Left cardiac atrium (tissue), 4 donors: ENCODE measurements around the gene DEK. TPM values are rescaled to one million over a fixed set of nuclear protein-coding genes. Genes with fewer than 3 reads are reported as not detected.
"Not testable (repeated sequence)": the region's sequence is repeated elsewhere in the genome, so short reads cannot be mapped to it uniquely, and the experiment has no call there.

Experiments
- ATAC-seq, 2 donors: fragments of 200-7000 bp; cut with Tn5 transposase; one replicate each; pipeline ENCODE4 v1.9.1; 2020; ENCODE audit warnings: mild to moderate bottlenecking in 2 of 2, moderate library complexity in 2 of 2
- DNase-seq: peaks from one replicate; pipeline ENCODE4 v3.0.0-alpha.2; 2020
- intact Hi-C, 2 donors: fragments of 100-400 bp; cut with DNase I; formaldehyde crosslinking; loops; one replicate each; pipeline versions ENCODE4 v1.14.1 to v1.15.1; 2022 to 2023
- total RNA-seq, 2 donors: library from RNA; stranded (reverse); fragmentation: NEBNext Ultra II Directional; extraction: Animal tissue kit (Norgen Biotek cat#: 25700); gene quantifications; one replicate each; pipeline ENCODE4 v1.2.1, GENCODE V29; 2021
- donor health status: DM: no; HTN: yes; CAD: no.
- donor health status: DM: no; HTN: yes; CAD: no; lungs with severe emphysema.
- donor health status: DM: yes; HTN: yes; CAD: no.
- donor health status: Dilated cardiomyopathy.

The DEK gene
- total RNA-seq, 2 donors from 2014 or later = 72.9 to 87.2 TPM

DNA sequence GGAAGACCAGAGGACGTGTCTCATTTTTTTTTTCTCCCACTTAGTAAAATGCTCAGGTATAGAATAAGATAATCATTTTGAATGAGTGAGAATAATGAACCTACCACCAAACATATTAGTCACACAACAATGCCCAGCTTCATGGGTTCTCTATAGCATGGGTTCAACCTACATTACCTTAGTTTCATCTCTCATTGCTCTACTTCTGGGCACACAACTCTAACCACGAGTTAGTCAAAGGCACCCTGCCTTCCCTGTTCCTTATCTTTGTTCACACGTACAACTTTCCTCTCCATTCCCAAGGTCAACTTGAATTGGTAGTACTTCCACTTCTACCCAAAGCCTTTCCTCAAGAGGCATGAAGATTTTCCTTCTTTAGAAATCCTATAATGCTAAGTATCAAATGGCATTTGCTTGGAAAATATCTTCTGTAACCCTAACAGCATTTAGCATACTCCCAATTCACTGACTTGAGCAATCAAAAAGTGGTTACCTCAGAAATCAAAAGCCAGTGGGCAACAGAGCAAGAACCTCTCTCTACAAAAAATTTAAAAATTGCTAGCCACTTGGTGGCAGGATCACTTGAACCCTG is 20.9 kb downstream of the DEK start:
- intact Hi-C loops = no loop called here
- peak in 1 of 2 donors; percentile 29 for ATAC-seq

DNA sequence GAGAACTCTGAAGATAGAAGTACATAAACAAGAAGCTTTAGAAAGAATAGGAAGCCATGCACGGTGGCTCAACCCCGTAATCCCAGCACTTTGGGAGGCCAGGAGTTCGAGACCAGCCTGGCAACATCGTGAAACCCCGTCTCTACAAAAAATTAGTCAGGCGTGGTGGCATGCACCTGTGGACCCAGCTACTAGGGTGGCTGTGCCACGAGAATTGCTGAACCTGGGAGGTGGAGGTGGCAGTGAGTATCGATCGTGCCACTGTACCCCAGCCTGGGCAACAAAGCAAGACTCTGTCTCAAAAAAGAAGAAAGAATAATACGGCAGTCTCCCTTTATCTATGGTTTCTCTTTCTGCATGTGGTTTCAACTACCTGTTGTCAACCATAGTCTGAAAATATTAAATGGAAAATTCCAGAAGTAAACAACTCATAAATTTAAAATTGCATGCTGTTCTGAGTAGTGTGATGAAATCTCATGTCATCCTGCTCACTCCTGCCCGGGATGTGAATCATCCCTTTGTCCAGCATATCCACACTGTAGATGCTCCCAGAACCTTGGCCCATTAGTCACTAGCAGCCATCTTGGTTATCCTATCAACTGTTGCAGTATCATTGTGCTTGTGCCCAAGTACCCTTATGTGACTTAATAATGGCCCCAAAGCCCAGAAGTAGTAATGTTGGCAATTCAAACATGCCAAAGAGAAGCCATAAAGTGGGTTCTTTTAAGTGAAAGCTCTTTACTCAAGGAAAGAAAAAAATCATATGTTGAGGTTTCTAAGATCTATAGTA is 22.1 kb downstream of the DEK start:
- ATAC-seq (peak in 1 of 2 donors; percentile 74), DNase-seq (no peak)
- intact Hi-C loops = no loop called here

More for the DNA sequence above, 20.9 kb downstream of the DEK start:
- DNase-seq = no peak

DNA sequence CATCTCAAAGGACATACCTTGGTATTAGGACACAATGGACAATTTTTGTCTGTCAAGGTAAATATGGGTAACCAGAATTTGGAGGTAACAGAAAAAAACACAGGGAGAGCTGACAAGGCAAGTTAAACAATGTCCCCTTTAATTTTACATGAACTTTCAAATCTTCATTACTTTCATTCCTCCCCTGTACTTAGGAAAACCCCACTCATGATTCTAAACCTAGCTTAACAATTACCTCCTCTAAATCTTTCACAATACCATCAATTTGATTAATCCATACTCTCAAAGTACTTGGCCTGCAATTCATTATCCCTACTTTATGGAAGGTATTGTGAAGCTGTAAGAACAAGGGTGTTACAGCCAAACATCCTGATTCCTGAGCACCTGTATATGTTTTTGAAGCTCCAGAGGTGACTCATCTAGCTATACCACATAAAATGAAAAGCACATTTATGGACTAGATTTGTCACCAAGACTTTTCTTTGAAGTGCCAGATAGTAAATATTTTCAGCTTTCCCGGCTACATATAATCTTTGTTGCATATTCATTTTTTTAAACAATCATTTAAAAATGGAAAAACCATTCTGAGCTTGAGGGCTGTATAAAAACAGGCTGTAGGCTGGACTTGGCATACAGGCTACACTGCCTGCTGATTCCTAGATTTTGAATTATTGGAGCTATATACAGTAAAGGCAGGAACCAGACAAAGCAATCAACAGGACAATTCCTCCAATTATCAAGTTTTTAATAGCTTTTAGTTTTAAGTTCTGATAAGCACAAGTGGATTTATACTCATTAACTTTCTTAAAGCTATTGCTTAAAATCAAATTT is 22.9 kb downstream of the DEK start:
- no peak for DNase-seq
- intact Hi-C loops = no loop called here
- no peak for ATAC-seq

DNA sequence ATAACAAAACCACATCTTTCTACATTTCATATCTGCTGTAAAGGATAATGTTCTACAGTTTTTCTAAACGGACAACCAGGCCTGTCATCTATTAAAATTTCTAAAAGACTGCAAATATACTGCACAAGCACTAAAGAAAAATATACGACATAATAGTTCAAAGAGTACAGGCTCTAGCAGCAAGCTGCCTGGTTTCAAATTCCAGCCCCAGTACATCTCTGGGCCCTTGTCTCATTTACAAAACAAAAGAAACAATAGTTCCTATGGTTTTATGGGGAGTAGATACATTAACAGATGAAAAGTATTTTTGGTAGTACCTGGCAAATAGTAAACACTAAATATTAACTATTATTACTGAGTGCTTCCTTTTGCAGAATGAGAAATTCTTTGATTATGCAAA is 24.1 kb downstream of the DEK start:
- ATAC-seq = no peak
- intact Hi-C loops = no loop called here
- no peak for DNase-seq

DNA sequence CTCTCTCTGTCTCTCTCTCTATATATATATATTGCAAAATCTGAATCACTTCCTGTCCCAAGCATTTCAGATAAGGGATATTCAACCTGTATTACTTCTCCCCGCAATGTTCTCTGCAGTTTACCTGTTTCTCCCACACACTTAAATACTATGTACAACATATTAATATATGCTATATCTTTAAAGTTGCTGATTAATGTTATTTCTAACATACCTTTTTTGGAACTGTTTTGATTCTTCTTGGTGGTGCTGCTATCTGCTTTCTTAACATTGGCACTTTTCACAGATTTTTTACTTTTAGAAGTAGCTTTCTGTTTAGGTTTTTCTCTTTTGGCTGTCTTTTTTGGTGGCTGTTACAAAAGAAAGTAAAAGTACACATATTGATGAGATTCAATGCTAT is 27.2 kb downstream of the DEK start:
- intact Hi-C loops = no loop called here
- ATAC-seq = no peak
- no peak for DNase-seq

DNA sequence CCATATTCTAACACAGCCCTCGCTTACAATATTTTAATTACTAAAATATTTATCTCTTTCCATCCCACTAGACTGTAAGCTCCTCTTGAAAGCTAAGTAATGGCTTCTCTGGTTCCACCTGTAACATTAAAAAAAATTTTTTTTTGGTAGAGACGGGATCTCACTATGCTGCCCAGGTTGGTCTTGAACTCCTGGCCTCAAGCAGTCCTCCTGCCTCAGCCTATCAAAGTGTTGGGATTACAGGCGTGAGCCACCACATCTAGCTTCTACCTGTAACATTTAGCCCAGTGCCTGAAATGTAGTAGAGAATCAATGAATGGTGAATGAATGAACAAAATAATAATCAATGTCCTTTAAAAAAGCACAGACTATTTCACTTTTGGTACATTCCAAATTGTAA is 28.8 kb downstream of the DEK start:
- DNase-seq = no peak
- intact Hi-C loops = no loop called here
- ATAC-seq = no peak

DNA sequence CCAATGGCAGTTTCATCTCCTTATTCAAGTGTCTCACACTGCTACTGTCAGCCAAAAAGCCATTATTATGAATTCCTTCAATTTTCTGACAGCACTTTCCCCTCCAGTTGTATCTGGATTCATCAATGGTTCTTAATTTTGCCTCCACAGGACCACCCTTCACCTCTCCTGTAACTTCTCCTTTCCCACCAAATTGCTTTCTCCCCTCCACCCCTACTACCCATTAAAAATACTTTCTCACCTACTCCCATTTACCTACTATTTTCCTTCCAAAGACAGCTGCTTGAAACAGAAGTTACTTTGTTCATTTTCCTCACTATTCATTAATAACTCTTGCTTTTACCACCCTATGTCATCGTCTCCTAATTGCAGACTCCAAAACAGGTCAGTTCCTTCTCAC is 29.8 kb downstream of the DEK start:
- ATAC-seq = no peak
- intact Hi-C loops = no loop called here

DNA sequence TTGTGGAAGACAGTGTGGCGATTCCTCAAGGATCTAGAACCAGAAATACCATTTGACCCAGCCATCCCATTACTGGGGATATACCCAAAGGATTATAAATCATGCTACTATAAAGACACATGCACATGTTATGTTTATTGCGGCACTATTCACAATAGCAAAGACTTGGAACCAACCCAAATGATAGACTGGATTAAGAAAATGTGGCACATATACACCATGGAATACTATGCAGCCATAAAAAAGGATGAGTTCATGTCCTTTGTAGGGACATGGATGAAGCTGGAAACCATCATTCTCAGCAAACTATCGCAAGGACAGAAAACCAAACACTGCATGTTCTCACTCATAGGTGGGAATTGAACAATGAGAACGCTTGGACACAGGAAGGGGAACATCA is 30.6 kb downstream of the DEK start:
- ATAC-seq, intact Hi-C loops, DNase-seq: not testable (repeated sequence)

More for the DNA sequence above, 29.8 kb downstream of the DEK start:
- no peak for DNase-seq

DNA sequence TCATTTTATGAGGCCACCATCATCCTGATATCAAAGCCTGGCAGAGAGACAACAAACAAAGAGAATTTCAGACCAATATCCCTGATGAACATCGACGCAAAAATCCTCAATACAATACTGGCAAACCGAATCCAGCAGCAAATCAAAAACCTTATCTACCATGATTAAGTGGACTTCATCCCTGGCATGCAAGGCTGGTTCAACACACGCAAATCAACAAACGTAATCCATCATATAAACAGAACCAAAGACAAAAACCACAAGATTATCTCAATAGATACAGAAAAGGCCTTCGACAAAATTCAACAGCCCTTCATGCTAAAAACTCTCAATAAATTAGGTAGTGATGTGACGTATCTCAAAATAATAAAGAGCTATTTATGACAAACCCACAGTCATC is 32.5 kb downstream of the DEK start:
- ATAC-seq, intact Hi-C loops, DNase-seq: not testable (repeated sequence)

DNA sequence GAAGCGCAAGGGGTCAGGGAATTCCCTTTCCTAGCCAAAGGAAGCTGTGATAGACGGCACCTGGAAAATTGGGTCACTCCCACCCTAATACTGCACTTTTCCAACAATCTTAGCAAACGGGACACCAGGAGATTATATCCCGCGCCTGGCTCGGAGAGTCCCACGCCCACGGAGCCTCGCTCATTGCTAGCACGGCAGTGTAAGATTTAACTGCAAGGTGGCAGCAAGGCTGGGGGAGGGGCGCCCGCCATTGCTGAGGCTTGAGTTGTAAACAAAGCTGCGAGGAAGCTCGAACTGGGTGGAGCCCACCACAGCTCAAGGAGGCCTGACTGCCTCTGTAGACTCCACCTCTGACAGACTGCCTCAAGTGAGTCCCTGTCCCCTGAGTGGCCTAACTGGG is 35.7 kb downstream of the DEK start:
- ATAC-seq, DNase-seq, intact Hi-C loops: not testable (repeated sequence)

DNA sequence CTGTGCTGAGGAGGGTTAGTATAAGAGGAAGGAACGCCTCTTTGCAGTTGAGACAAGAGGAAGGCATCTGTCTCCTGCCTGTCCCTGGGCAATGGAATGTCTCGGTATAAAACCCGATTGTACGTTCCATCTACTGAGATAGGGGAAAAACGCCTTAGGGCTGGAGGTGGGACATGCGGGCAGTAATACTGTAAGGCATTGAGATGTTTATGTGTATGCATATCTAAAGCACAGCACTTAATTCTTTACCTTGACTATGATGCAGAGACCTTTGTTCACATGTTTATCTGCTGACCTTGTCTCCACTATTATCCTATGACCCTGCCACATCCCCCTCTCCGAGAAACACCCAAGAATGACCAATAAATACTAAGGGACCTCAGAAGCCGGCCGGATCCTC is 37.2 kb downstream of the DEK start:
- DNase-seq, ATAC-seq, intact Hi-C loops: not testable (repeated sequence)

DNA sequence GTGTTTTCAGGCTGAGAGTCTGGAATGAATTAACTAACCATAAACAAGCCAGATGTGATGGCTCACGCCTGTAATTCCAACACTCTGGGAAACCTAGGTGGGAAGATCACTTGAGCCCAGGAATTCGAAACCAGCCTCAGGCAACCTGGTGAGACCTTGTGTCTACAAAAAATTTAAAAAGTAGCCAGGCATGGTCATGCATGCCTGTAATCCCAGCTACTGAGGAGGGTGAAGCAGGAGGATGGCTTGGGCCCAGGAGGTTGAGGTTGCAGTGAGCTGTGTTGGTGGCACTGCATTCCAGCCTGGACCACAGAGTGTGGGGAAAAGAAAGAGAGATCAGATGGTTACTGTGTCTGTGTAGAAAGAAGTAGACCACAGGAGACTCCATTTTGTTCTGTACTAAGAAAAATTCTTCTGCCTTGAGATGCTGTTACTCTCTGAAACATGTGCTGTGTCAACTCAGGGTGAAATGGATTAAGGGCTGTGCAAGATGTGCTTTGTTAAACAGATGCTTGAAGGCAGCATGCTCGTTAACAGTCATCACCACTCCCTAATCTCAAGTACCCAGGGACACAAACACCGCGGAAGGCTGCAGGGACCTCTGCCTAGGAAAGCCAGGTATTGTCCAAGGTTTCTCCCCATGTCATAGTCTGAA is 37.8 kb downstream of the DEK start:
- DNase-seq, intact Hi-C loops, ATAC-seq: not testable (repeated sequence)

DNA sequence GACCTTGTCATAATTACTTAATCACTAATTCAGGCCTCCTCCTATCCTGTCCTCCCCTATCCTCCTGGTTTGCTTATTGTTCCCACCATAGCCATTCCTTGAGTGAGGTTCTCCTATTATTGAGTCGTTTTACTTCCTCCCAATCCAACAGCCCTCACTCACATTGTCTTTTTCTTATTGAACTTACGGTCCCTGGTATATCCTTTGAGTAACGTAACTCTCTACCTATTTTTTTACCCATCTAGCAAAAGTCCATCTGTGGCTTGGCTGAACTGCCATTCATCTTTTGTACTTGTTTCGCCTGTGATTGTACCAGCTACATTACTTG is 43.1 kb downstream of the DEK start:
- ATAC-seq (no peak), DNase-seq (no peak)
- intact Hi-C loops = no loop called here

DNA sequence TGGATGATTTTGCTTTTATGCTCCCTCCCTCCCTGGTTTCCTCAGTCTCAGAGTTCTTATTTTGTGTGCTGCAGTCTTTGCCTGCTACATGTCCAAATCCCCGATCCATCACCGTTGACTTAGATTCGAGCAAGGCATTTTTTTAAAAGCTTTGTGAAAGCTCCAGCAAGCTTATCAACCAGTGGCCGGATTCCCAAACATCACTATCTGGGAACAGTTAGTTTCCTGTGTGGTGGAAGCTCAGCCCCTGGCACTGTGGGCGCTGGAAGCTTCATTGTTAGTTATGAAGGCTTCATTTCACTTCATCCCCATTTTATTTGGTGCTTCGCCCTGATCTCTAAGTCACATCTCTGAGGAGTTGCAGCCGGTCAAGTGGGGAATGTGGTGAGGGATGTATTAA is 44.7 kb downstream of the DEK start:
- intact Hi-C loops = loop anchor here in 1 of 2 donors (5.0 kb wide), 1 partner anchor 43 kb away; the partner anchor contains the start of gene DEK
- no peak for DNase-seq
- ATAC-seq = peak in 1 of 2 donors; percentile 23

DNA sequence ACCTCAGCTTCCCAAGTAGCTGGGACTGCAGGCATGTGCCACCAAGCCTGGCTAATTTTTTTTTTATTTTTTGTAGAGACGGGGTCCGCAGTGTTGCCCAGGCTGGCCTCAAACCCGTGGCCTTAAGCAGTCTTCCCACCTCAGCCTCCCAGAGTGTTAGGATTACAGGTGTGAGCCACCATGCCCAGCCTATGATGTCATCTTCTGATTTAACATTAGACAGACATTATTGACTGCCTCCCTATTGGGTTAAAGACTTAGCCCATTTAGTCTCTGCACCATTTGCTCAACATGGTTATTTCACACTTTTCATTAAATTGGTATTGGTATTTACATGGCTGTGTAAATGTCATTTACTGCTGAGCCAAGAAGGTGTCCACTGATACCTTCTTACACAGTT is 46.1 kb downstream of the DEK start:
- ATAC-seq = no peak
- no peak for DNase-seq
- intact Hi-C loops = loop anchor here in 1 of 2 donors (5.0 kb wide), 1 partner anchor 44 kb away; the partner anchor contains the start of gene DEK

DNA sequence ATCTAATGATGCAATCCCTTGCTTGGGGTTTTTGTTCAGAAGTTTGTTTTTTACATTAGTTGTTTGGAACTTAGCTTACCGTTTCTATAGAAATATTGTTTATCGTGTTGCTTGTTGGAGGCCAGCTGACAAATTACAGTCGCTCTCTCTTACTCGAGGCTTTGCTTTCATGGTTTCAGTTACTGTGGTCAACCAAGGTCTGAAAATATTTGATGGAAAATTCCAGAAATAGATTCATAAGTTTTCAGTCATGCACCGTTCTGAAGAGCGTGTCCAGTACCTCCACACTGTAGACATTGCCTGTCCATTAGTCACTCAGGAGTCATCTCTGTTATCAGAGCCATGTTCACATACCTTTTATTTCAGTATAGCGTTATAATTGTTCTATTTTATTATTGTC is 47.9 kb downstream of the DEK start:
- intact Hi-C loops = loop anchor here in 1 of 2 donors (5.0 kb wide), 1 partner anchor 46 kb away; the partner anchor contains the start of gene DEK
- DNase-seq = no peak

DNA sequence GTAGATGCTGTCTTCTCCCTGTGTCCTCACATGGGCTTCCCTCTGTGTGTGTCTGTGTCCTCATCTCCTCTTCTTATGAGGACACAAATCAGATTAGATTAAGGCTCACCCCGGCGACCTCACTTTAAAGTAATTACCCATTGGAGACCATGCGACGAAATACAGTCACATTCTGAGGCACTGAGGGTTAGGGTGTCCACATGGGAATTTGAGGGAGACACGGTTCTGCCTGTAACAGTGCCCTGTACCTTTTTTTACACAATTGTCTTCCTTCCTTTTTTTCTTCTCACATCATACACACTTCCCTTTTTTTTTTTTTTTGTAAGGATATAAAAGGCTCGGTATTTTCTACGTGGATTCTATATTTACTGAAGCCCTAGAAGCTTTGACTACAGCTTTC is 48.9 kb downstream of the DEK start:
- no peak for DNase-seq
- intact Hi-C loops = loop anchor here in 1 of 2 donors (5.0 kb wide), 1 partner anchor 47 kb away; the partner anchor contains the start of gene DEK
- no peak for ATAC-seq

More for the DNA sequence above, 47.9 kb downstream of the DEK start:
- ATAC-seq = no peak

DNA sequence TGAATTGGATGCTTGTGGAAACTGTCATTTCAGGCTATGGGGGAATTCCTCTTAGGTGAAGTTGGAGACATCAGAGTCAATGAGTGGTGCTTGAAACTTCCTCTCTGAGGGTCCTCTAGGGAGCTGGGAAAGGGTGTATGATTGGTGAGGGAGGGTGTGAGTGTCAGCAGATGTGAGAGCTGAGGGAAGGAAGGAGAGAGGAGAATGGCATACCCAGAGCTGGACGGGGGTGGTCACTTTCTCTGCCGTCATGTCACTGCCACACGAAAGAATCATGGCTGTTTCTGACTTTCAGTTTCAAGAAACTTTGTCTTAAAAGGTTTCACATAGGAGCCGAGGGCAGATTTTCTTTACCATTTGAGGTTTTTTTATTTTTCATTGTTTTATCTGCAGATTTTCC is 50.3 kb downstream of the DEK start:
- intact Hi-C loops = no loop called here

DNA sequence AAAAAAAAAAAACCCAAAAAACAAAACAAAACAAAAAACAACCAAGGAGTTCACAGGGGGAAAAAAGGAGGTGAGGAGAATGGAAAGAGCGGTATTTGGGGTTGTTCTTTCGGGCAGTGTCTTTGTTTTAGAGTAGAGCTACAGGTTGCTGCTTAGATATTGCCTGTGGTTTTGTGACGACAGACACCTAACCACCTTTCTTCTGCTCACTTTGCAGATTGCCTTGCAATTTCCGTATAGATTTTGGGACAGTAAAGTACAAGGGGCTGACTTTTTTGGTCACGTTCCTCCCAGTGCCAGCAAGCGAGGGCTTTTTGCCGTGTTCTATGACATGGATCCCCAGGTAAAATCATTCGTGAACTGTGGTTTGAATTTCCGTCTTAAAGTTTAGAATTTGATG is 50.9 kb downstream of the DEK start:
- intact Hi-C loops = no loop called here
- DNase-seq = no peak
- no peak for ATAC-seq

More for the DNA sequence above, 50.3 kb downstream of the DEK start:
- no peak for DNase-seq
- no peak for ATAC-seq
